Body of pancreas (tissue), 4 donors: ENCODE results near the gene ZMYM4. TPM values are rescaled to one million over a fixed set of nuclear protein-coding genes. Genes with fewer than 3 reads are reported as not detected.
A peak's percentile ranks its signal among the peaks of the same experiment; 100 is the strongest.

Experiments
- ATAC-seq: fragments of 150-250 bp; one replicate; pipeline ENCODE4 v1.9.1; 2016
- DNase-seq, 4 donors: peaks; one replicate each; pipeline ENCODE4 v3.0.0-alpha.2; 2019
- H3K27ac ChIP-seq, 4 donors: fragments of 200-600 bp; sonication (generic); 1 replicate in 3 of 4; 2 replicates in 1 of 4; pipeline versions ENCODE4 v1.5.1 to v1.6.1; 2016 to 2019; ENCODE audit warnings: mild to moderate bottlenecking in 1 of 4, mixed read lengths in 1 of 4, moderate library complexity in 1 of 4
- H3K27me3 ChIP-seq, 2 donors: fragments of 200-600 bp; sonication (generic); one replicate each; pipeline ENCODE4 v1.6.0; 2016; ENCODE audit warnings: mild to moderate bottlenecking in 1 of 2
- H3K36me3 ChIP-seq, 2 donors: fragments of 200-600 bp; sonication (generic); replicated peaks in 1 of 2; 2 replicates each; pipeline ENCODE4 v1.5.1; 2016; ENCODE audit warnings: low read depth in 2 of 2; ENCODE audit not compliant: insufficient read depth in 1 of 2
- H3K4me1 ChIP-seq: fragments of 200-600 bp; sonication (generic); one replicate; pipeline ENCODE4 v1.6.0; 2016
- H3K4me3 ChIP-seq, 2 donors: fragments of 200-600 bp; sonication (generic); 1 replicate in 1 of 2; 2 replicates in 1 of 2; pipeline ENCODE4 v1.5.1; 2016 to 2019
- H3K9me3 ChIP-seq, 3 donors: fragments of 200-600 bp; sonication (generic); 1 replicate in 2 of 3; 2 replicates in 1 of 3; pipeline ENCODE4 v1.5.1; 2016
- POLR2A ChIP-seq, 3 donors: fragments of 450-650 bp; IDR thresholded peaks; one replicate each; pipeline ENCODE4 v1.6.1; 2016; ENCODE audit warnings: antibody characterized with exemption in 3 of 3, mild to moderate bottlenecking in 2 of 3
- WGBS, 2 donors: methylation state at CpG; one replicate each; pipeline ENCODE4 v1.1.5; 2017; 5-methylcytosine and 5-hydroxymethylcytosine counted together
- intact Hi-C: fragments of 100-400 bp; cut with DNase I; formaldehyde crosslinking; loops from one replicate; pipeline ENCODE4 v1.15.1; 2023
- total RNA-seq, 2 donors: library from RNA; depleted of rRNA; stranded (reverse); fragments of >200 nt; gene quantifications; one replicate each; pipeline ENCODE4 v1.1.0, GENCODE V29; 2016
- TF ChIP-seq, protein P1 (sequence below), 7 experiments: fragments of 450-650 bp in 4 of 7; fragments of 200-600 bp in 3 of 7; sonication (generic) in 3 of 7; IDR thresholded peaks; one replicate each; pipeline ENCODE4 v1.5.1; 2016 to 2019; ENCODE audit warnings: antibody characterized with exemption in 7 of 7

Gene ZMYM4
- total RNA-seq, 2 donors from 2014 or later: 15.2 to 33.2 TPM

DNA sequence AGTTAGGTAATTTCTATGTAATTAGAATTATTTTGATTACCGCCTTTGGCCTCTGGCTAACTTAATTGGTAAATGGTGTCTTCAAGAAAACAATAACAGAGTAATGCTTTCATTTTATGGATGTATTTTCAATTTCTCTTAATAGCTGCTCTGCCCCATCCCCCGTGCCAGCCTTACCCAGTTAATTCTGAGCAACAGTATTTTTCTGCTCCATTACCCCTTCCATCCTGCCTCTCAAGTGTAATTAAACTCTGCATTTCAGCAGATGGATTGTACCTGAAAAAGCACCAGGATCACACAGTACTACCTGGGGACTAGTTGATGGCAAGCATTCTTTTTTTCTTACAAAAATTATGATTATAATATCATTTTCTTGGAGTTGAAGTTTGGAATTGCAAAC is 184.5 kb downstream of the ZMYM4 start:
- no peak for DNase-seq
- no peak for ATAC-seq
- H3K36me3 ChIP-seq: peaks cover 0 to 1% of the 10 kb centered on the region in 2 donors
- H3K27me3 ChIP-seq: no peaks in the 10 kb centered on the region
- TF ChIP-seq POLR2A (IDR thresholded peaks at IDR 0.05): no peak
- TF ChIP-seq, protein P1, sequence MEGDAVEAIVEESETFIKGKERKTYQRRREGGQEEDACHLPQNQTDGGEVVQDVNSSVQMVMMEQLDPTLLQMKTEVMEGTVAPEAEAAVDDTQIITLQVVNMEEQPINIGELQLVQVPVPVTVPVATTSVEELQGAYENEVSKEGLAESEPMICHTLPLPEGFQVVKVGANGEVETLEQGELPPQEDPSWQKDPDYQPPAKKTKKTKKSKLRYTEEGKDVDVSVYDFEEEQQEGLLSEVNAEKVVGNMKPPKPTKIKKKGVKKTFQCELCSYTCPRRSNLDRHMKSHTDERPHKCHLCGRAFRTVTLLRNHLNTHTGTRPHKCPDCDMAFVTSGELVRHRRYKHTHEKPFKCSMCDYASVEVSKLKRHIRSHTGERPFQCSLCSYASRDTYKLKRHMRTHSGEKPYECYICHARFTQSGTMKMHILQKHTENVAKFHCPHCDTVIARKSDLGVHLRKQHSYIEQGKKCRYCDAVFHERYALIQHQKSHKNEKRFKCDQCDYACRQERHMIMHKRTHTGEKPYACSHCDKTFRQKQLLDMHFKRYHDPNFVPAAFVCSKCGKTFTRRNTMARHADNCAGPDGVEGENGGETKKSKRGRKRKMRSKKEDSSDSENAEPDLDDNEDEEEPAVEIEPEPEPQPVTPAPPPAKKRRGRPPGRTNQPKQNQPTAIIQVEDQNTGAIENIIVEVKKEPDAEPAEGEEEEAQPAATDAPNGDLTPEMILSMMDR (IDR thresholded peaks at IDR 0.05): no peak
- no peak overlapping the region for H3K27ac ChIP-seq
- peaks cover 60% of the 10 kb centered on the region for H3K4me1 ChIP-seq
- 90% methylated on average over 2 of the region's 2 CpGs for WGBS, 2 donors
- no peaks in the 10 kb centered on the region for H3K9me3 ChIP-seq
- intact Hi-C loops: loop anchor here (5.0 kb wide), 1 partner anchor 114 kb away; no protein-coding TSS in a partner anchor
- no peak overlapping the region for H3K4me3 ChIP-seq

DNA sequence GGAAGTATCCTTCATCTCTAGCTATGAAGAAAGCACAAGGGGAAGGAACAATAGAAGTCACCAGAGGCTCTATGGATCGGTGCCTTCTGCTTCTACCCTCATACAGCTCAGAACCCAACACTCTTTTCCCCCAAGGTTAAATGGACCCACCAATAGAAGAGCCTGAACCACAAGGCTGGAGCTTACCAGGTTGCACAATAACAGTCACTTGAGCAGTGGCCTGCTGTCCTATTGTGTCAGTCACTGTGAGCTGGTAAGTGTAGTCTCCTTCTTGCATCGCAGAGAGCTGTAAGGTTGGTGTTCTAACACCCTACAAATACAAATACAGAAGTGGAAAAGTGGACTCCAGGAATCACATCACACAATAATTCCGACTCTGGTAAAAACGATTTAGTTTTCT is 185.7 kb downstream of the ZMYM4 start:
- Histone ChIP-seq H3K9me3 (no peaks in the 10 kb centered on the region), H3K27ac (peak overlapping the region in 2 of 4 donors; percentile 17 to 24), H3K27me3 (no peaks in the 10 kb centered on the region), H3K36me3 (peaks cover 0 to 1% of the 10 kb centered on the region in 2 donors), H3K4me3 (no peak overlapping the region), H3K4me1 (peaks cover 49% of the 10 kb centered on the region)
- TF ChIP-seq, protein P1 (IDR thresholded peaks at IDR 0.05): no peak
- TF ChIP-seq POLR2A (IDR thresholded peaks at IDR 0.05): no peak
- ATAC-seq: no peak
- DNase-seq: no peak
- intact Hi-C loops: loop anchor here (5.0 kb wide), 1 partner anchor 113 kb away; no protein-coding TSS in a partner anchor
- 79 to 90% methylated on average over 4 of the region's 4 CpGs for WGBS, 2 donors

DNA sequence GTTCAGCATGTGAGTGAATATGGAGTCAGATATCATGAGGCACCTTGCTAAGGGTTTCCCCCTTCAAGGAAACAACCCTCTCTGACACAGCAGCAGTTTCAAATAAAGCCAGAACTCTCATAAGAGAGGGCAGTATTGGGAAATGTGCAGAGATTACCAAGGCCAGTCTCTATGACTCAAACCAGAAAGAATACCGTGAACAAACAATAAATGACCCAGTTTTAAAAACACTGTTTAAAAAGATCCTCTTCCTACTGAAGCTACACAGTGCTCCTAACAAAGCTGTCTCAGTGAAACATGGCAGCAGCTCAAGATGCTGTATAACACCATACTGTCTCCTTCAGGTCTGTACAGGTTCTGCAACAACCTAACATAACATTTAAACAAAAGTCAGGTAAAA is 186.1 kb downstream of the ZMYM4 start:
- intact Hi-C loops: loop anchor here (5.0 kb wide), 1 partner anchor 113 kb away; no protein-coding TSS in a partner anchor
- DNase-seq (peak in 1 of 4 donors; percentile 26), ATAC-seq (peak; percentile 43)
- Histone ChIP-seq H3K9me3 (no peaks in the 10 kb centered on the region), H3K27ac (peak overlapping the region in 2 of 4 donors; percentile 24 to 41), H3K36me3 (no peaks in the 10 kb centered on the region), H3K4me3 (no peak overlapping the region), H3K4me1 (peaks cover 45% of the 10 kb centered on the region), H3K27me3 (no peaks in the 10 kb centered on the region)
- TF ChIP-seq POLR2A (IDR thresholded peaks at IDR 0.05): no peak
- TF ChIP-seq, protein P1 (IDR thresholded peaks at IDR 0.05): peak in 2 of 7 experiments; percentile 10 to 14
- WGBS, 2 donors: 24 to 40% methylated on average over 1 of the region's 1 CpG

DNA sequence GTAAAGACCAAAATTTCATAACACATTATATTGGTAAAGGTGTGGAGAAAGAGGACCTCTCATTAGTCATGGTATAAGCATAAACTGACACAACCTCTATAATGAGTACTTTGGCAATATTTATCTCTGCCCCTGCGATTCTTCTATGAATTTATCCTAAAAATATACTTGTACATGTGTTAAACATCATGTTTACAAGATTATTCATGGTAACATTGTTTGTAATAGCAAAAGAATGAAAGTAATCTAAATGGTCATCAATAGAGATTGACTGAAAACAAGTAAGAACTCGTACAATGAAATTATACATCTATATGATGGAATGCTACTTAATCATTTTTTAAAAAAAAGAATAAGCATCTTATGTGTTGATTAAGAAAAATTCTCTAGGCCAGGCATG is 192.3 kb downstream of the ZMYM4 start:
- H3K27ac ChIP-seq: no peak overlapping the region
- H3K27me3 ChIP-seq: no peaks in the 10 kb centered on the region
- no peak for DNase-seq
- intact Hi-C loops: no loop called here
- H3K4me3 ChIP-seq: no peak overlapping the region
- TF ChIP-seq, protein P1 (IDR thresholded peaks at IDR 0.05): no peak
- TF ChIP-seq POLR2A (IDR thresholded peaks at IDR 0.05): no peak
- H3K4me1 ChIP-seq: no peaks in the 10 kb centered on the region
- 94 to 95% methylated on average over 2 of the region's 2 CpGs for WGBS, 2 donors
- H3K36me3 ChIP-seq: peaks cover 9 to 11% of the 10 kb centered on the region in 2 donors
- no peak for ATAC-seq
- no peaks in the 10 kb centered on the region for H3K9me3 ChIP-seq
